Fibroblast of skin of left quadriceps (primary cell): ENCODE data around the gene IL5RA.

Experiments
- DNase-seq, 2 experiments: peaks; one replicate each; pipeline ENCODE4 v3.0.0-alpha.2; 2013; ENCODE audit warnings: low read depth in 2 of 2

IL5RA gene

DNA sequence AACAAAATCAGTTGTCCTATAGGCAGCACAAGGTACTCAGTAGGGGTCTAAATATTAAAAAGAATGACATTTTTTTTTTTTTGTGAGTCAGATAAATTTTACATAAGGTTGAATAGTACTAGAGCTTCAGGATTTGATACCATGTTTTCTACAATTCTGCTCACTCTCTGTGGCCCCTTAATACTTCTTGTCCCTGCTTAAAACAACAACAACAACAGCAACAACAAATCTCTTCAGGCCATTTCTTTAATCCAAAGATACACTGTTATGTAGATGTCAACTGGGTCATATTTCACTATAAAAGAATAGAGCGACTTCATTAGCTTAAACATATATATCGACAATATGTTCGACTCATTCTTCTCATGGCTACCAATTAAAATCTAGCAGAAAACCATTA is 3.0 kb downstream of the IL5RA start:
- no peak for DNase-seq

DNA sequence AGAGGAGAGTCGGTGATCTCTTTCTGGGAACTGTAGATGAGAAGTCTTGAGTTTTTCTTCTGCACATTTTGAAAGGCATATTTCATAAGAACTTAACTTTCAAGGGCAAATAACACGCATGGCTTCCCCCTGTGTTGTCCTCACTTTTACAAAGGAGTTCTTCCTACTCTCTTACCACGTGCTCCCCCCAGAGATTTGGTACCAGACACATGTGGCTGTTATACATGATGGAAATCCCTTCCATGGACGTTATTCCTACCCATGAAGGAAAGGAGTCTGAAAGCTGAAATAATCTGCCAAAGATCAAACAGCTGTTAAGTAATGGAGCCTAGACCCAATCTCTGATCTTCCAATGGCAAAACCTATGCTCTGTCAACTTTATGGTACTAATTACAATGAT is 4.4 kb downstream of the IL5RA start:
- DNase-seq: no peak

DNA sequence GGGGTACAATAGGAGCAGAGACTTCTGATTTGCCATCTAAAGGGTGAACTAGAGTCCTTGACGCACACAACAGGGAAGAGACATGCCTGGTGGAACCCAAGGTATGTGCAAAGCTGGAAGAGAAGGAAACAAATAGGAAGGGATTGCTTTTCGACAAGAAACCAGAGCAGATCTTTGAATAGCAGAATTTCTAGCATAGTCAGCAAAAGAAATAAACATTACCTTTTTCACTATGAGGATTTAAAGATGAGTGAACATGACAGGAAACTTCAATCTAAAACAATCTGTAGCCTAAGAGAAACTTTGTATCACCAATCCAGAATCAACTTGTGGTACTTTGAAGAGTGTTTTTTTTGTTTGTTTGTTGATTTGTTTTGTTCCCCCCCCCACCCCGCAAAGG is 4.9 kb downstream of the IL5RA start:
- no peak for DNase-seq

DNA sequence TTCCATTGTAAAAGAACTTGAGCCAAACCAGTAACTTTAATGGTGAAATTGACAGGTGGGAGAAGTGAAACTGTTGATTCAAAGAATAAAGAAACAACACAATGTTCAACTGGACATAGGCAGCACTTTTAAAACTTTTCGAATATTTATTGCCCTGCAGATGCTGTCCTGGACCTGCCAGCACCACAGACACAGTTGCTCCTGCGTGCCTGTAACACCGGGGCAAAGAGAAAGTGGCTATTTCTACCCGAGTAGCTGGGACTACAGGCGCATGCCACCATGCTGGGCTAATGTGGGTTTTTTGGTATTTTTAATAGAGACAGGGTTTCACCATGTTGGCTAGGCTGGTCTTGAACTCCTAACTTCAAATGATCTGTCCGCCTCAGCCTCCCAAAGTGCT is 7.4 kb downstream of the IL5RA start:
- no peak for DNase-seq

DNA sequence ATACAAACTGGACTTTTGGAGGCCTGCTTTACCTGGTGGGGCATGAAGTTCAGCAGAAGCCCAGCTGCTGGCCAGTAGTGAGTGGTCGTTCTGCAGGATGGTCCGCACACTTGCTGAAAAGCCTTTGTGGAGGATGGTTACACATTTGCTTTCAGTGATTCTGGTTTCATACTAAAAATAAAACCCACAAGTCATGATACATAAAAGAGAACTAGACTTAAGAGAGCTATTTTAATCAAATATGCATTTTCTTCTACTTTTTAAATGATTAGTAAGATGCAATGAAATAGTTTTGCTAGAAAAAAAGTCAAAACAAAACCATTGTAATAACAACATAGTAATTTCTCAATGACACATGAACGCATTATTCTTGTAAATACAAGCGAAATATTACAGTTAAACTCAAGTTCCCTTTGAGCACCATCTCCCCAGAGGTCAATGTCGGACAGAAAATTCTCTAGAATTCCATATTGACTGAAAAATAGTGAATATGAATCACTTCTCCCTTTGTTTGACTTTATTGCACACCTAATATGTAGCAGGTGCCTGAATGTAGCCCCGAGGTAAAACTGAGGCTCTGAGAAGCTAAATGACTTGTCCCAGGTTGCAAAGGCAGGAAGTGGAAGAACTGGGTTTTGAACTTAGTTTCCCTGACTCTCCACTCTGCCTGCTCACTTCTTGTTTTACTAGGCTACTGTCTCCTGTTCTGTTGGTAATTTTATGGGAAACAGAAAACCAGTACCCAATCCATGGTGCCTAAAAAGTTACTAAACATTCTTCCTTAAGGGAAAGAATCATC is 8.3 kb downstream of the IL5RA start:
- no peak for DNase-seq

DNA sequence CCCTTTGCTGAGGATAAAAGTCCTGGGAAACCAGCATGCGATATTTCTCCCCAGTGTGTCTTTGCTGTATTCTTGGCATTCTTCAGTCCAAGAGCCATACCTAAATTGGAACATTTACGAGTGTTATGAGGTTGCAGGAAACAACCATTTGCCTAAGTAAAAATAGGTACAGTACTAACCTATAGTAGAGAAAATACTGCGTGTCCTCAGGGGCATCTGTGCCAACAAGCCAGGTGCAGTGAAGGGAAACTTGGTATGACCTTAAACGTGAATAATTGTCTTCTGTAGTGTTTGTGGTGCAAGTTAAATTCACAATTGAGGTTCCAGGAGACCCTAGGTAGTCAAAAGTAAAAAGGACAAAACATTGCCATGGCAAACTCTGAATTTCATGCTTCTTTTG is 12.2 kb downstream of the IL5RA start:
- no peak for DNase-seq

DNA sequence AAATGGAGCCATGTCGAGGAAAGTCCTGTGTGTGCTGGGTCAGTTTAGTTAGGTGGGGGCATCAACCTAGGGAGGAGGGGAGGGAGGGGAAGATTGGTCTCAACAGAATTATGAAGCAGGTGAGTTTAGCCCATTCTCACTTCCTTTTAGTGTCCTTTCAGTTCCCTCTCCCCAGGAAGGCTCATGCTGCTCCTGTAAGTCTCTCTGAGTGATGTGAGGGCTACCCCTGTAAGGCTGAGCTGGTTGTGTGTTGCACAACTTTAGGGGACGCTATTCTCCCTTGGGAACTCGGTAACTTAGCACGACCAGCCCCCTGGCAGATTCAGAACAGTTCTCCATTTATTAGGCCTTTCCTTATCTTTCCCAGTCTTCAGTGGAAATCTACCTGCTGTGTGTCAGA is 21.2 kb downstream of the IL5RA start:
- DNase-seq: no peak

DNA sequence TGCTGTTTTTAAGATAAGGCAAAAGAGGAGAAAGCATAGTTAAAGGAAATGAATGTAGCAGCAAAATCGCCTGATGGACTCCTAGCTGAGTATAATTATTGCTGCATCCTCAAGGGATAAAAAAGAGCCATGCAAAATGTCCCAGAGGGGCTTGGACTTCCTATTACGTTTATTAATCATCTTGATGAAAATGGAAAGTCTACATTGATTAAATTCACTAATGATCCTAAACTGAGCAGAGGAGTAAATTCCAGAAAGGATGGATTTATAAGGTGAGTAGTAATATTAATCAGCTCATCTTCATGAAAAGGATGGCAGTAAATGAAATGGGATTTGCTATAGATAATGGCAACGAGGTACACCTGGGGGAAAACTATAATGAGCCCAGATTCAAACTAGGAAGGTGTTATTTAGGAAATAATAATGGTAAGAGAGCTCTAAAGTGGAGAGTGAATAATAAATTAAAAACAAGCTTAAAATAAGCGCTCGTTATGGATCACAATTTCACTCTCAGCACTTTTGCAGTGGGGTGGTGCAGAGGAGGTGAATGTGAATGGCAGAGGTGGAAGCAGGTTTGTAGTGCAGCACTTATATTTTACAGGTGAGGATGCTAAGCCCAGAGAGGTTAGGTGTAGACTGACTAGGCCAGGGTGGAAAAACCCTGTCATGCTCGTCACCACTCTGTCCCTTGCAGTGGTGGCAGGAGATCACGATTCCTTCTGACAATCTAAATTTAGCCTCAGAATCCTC is 22.3 kb downstream of the IL5RA start:
- no peak for DNase-seq

DNA sequence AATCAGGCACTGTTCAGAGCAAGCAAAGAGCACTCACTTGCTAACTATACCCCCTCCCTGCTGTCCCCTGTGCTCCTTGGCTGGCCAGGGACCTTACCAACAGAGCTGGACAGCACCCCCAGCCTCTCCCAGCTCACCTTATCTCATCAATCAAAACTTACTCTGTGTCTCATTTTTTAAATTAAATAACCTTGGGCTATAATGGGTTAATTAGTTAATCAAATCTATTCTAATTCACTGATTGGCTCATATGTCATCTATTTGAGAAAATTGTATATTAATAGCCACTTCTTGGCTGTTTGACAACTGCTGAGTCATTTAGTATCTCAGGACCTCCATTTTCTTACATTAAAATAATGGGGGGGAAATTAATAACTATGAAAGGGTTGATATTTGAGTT is 22.9 kb downstream of the IL5RA start:
- DNase-seq: no peak

DNA sequence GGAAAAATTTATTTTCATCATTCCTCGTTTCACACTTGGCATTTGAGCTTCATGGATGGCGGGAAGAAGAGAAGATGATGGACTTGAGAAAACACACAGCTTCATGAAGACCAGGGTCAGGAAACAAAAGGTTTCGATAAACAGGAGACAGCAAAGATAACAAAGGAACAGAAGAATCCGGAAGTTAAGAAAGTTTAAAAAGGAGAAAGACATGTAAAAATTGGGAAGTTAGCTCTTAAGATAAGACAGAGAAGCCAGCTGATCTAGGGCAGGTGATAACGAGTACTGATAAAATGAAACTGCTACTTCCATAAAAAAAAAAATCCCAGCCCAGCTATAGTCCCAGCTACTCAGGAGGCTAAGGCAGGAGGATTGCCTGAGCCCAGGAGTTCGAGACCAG is 23.9 kb downstream of the IL5RA start:
- DNase-seq: no peak

DNA sequence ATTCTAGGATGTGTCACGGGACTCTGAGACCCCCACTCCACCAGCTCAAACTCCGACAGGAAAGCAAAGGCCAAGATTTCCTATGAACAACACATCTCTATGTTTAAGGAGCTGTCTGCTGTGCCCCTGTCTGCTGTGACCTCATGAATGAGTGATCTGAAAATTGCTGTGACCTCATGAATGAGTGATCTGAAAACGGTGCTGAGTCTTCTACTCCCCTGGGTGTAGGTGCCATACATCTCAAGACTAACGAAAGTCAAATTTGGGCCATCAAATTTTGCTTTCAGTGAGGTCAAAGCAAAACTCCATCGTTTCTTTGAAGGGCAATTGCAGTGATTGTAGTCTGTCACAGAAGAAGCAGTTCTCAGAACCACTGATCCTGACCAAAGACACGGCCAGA is 24.4 kb downstream of the IL5RA start:
- no peak for DNase-seq

DNA sequence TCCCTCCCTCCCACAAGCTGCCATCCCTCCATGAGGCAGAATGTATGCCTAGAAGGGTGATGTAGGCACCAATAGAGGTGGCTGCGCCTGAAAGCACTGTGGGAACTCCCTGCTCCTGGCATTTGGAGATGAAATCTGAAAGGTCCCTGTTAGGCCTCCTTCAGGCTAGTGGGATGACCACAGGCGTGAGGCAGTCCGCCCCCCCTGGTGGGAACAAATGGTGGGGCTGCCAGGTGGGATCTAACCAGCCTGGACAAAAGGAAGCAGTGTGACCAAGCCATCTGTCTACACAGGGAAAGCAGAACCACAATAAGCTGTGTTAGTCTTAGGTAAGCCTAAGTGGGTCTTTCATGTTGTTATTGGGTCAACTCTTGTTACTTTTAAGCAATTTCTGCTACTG is 25.3 kb downstream of the IL5RA start:
- no peak for DNase-seq

DNA sequence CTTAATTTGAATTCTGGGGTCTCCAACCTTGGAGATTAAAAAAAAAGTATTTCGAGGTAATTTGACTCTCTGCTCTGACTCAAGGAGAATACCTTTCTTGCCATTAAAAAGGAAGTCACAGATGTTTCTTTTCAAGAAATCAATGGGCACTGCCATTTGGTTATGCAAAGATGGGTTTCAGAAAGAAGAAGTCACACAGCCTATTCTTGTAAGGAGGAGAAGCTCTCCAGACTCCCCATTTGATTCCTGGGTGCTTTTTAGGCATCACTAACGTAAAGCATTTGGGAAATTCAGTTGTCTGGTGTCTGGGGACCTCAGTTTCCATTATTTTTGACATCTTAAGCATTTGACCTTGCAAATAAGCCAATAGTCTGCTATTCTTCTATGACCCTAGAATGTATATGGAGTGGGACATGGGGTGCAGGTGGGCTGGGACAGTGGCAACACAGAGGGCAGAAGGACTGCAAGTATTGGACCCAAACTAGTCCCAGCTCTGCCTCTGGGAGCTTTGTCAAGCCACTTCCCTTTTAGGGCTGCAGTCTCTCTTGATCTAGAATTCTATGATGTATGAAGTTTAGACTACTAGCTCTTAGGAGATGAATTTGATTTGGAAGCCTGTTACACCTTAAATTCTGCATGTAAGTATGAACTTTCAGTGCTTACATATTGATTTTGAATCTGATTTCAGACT is 27.8 kb downstream of the IL5RA start:
- no peak for DNase-seq

DNA sequence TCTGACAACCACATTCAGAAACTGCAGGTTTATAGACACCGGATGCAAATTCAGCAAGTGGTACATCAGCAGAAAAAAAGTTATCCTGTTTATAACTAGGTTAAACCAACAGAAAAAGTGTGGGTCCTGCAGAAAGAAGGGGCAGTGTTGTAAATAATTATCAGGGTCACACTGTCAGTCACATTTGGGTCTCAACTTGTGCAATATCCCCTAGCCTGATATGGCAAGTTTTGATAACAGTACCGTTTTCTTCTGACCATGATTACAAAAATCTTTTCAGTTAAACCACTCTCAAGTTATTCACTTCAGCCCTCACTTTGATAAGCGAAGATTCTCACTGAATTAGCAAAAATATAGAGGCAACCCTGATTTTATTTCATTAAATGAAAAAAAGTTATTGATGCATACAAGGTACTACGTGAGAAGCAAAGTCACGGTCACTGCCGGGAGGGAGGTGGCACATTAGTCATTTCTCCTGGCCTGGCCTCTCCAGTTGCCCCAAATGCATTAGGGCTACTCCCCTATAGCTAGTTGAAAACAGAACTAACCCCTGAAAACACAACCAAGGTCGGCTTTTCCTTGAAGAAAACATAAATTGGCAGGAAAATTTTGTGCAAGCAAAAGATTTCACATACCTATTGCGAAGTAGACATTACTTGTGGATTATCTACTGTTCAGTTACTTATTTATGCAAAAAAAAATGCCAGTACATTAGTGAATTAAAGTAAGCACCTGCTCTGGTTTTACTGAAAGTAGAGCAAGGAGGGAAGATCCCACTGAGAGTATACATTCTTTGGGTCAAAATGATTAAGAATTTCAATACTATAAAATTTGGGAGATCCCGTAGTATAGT is 28.6 kb downstream of the IL5RA start:
- DNase-seq: no peak

DNA sequence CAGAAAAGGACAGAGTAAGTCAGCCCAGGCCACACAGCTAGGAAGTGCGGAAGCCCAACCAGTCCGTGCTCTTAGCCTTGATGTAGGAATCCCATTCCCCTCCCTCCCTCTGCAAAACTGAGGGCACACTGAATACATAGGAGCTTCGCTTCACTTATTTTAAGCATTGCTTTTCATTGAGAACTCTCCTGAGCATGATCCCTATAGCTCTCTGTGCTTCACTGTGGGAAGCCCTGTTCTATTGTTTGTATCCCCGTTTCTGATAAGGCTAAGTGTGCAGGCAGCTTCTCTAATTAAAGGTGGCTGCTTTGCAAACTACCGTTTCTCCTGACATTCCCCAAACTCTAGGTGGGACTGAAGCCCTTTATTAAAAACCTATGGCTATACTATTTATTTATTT is 29.9 kb downstream of the IL5RA start:
- no peak for DNase-seq

DNA sequence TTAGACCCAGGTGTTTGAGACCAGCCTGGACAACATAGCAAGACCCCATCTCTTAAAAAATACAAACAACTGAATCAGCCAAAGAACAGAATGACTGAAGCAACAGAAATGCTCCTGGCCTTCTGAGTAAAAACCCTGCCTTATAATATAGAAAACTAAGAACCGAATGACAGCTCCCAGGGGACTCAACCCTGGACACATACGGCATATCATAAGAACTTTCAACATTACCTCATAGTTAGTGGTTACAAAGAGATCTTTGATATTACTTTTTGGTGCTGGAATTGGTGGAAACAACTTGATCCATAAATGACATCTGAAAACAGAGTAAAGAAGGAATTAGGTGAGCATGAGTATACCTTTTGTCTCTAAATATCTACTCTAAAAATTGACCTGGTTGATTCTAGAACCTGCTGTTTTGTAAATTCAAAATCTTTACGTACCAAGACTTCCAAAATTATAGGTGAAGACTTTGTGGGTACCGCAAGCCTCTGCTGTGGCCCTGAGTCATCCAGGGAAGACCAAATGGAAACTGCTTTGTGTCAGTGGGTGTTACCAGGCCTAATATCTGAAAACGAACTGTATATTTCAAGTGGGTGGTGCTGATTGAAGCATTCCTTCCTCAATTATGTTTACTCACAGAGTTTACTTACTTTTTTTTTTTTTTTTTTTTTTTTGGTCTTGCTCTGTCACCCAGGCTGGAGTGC is 35.5 kb downstream of the IL5RA start:
- DNase-seq: no peak

DNA sequence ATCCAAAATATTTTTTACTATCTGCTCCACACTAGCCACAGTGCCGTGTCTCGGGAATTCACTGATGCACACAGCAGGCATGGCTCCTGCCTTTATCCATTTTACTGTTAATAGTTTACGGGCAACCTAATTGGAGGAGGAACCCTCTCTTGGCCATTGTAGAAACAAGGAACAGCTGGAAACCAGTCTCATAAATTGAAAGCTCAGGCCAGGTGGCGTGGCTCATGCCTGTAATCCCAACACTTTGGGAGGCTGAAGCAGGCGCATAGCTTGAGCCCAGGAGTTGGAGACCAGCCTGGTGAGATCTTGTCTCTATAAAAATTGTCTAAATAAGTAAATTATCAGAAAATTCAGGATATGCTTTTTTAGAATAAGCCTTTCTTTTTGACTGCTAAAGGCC is 39.0 kb downstream of the IL5RA start:
- DNase-seq: no peak

DNA sequence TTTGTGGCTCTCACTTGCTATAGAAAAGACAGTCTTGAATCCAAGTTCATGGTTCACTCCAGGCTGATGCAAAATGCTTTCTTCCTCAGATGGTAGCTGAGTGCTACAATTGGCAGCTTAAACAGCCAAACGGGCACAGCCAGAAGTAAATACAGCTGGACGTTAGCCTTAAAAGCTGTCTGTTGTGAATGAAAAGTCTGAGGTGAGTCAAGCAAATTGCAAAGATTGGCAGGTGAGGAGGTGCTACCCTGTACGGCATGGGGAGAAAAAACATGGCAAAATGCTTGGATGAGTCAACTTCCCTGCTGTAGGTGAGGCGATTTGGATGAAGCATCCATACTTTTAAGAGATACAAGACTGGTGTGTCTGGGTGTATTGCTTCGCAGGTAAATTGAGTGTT is 40.5 kb downstream of the IL5RA start:
- no peak for DNase-seq

DNA sequence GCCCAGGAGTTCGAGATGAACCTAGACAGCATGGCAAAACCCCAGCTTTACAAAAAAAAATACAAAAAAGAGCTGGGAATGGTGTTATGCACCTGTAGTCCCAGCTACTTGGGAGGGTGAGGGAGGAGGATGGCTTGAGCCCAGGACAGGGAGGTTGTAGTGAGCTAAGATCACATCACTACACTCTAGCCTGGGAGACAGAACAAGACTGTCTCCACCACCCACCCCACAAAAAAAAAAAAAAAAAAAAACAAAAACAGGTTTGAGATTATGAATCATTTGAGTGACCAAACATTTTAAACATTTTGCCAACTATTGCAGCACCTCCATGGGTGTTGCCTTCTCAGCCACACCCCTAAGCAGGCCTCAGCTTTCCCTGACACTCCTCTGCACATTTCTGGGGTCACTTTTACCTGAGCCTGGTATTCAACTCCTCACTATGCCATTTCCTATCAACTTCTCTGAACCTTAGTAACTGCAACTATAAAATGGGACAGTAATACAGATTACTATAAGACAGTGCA is 41.8 kb downstream of the IL5RA start:
- no peak for DNase-seq

DNA sequence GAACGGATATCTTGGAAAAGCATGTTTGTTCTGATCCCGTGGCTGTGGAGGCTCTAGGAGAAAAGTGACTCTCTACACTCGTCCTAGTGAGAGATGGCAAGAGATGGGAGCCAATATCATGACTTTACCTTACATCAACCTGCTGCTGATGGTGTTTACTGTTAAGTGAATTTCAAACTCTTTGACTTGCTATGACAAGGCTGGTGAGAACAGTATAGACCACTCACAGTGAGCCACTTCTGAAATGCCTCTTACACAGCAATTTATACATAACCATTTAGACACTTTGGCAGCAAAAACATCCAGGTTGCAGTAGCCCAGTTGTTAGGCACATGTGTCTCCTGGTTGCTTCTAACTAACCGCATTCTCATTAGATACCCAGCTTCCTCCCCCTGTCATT is 43.3 kb downstream of the IL5RA start:
- no peak for DNase-seq

DNA sequence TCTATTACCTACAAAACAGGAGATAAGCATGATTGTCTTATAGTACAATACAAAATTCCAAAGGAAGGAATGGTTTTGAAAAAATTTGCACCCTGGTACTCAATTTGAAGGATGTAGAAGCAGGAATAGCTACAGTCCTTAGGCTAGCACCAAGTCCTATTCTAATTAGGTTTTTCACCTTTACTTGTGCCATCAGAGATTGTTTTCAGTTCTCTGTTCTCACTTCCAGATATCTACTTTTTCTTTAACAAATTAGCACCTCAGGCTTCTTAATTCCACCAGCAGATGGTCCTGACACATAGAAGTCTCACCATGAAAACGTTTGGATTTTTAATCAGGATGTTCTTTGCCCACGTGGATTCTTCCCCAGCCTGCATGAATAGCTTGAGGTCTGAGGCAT is 43.8 kb downstream of the IL5RA start:
- DNase-seq: no peak
